ENCODE data around the gene HS3ST6. TPM values are rescaled to one million over a fixed set of nuclear protein-coding genes. Genes with fewer than 3 reads are reported as not detected.

Gene HS3ST6
- total RNA-seq, 1 experiment from 2014 or later = not detected

DNA sequence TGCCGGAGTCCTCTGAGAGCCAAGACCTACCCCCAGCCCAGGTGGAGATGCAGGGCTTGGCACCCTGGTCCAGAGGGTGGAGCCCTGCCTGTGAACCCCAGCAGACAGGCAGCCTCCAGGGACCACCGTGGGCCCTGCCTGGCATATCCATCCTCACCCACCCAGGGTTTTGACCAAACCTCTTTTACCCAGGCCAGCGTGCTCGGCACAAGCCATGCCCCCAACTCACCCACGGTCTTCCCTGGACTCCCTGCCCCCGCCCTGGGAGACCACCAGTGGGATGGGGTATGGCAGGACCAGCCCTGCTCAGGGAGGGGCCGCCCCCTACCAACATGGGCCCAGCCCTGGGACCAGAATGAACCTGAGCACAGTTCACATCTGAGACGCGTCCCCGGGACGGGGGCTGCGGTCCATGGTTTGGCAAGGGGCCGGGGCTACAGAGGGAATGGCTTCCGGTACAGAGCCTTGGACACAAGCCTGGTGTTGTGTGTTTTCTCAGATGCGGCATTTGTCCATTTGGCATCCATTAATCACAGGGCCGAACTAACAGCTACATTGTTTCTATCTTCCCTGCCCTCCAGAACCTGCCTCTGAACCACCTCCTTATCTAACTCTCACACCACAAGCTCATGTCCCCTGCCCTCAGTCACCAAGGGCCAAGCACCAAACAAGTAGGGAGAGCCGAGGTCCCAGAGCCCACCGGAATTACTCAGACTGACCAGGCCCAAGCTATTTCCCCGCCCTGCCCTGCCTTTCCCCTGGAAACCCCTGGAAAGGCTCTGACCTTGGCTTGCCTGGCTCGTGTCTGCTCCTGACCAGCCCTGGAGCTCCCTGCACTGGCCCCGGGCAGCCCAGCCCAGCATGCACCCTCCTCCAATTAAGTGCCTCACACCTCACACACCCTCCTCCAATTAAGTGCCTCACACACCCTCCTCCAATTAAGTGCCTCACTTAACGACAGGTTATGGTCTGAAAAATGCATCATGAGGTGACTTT lies 14.1 kb downstream of the HS3ST6 start:
- H3K4me2 ChIP-seq (ENCODE audit: low read length) = no peak overlapping the region
- H3K4me3 ChIP-seq (ENCODE audit: low read length) = no peak overlapping the region
- no peaks in the 10 kb centered on the region for H3K79me2 ChIP-seq (ENCODE audit: low read length)
- peaks cover 10% of the 10 kb centered on the region; the same call in 1 of the 2 replicates for H3K4me1 ChIP-seq (ENCODE audit: insufficient read depth, low read length)
- no peaks in the 10 kb centered on the region for H3K27me3 ChIP-seq (ENCODE audit: low read length)
- ATAC-seq (no peak), DNase-seq (no peak)
- no peaks in the 10 kb centered on the region for H3F3A ChIP-seq (ENCODE audit: low read length, unreplicated experiment)
- no peaks in the 10 kb centered on the region for H3K9me2 ChIP-seq (replicated peaks; ENCODE audit: low read length)
- no peak for TF ChIP-seq EZH2 (IDR thresholded peaks at IDR 0.05; ENCODE audit: low read length, unreplicated experiment)
- TF ChIP-seq, protein P1, sequence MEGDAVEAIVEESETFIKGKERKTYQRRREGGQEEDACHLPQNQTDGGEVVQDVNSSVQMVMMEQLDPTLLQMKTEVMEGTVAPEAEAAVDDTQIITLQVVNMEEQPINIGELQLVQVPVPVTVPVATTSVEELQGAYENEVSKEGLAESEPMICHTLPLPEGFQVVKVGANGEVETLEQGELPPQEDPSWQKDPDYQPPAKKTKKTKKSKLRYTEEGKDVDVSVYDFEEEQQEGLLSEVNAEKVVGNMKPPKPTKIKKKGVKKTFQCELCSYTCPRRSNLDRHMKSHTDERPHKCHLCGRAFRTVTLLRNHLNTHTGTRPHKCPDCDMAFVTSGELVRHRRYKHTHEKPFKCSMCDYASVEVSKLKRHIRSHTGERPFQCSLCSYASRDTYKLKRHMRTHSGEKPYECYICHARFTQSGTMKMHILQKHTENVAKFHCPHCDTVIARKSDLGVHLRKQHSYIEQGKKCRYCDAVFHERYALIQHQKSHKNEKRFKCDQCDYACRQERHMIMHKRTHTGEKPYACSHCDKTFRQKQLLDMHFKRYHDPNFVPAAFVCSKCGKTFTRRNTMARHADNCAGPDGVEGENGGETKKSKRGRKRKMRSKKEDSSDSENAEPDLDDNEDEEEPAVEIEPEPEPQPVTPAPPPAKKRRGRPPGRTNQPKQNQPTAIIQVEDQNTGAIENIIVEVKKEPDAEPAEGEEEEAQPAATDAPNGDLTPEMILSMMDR (conservative IDR thresholded peaks at IDR 0.05; ENCODE audit: low read depth, low read length) = no peak
- no peak for TF ChIP-seq EZH2phosphoT487 (IDR thresholded peaks at IDR 0.05; ENCODE audit: borderline replicate concordance, low read length)
- intact Hi-C loops (cut with micrococcal nuclease) = no loop called here
- H3K9ac ChIP-seq (ENCODE audit: low read length) = no peak overlapping the region
- no peaks in the 10 kb centered on the region for H4K20me1 ChIP-seq (ENCODE audit: low read length)
- no TSS peak for BruUV-seq (replicated peaks)
- CTCF ChIA-PET = no interaction called here
- H3K36me3 ChIP-seq (ENCODE audit: low read depth, low read length) = no peaks in the 10 kb centered on the region
- no peak overlapping the region for H2AFZ ChIP-seq (ENCODE audit: low read length)
- no peak overlapping the region for H3K27ac ChIP-seq (ENCODE audit: low read length)
- POLR2A ChIA-PET (ENCODE audit: unreplicated experiment) = no interaction called here
- no peaks in the 10 kb centered on the region for H3K9me3 ChIP-seq (ENCODE audit: low read length)

DNA sequence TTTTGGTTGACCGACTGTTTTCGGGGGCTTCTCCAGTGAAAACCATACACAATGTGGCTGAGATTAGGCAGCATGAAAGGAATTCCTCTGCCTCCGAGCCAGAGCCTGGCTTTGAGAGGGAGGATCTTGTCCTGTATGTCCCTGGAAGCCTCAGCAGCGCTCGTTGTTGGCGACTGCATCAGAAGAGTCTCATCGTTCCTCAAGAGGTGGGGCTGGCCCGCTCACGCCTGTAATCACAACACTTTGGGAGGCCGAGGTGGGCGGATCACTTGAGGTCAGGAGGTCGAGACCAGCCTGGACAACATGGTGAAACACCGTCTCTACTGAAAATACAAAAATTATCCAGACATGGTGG lies 15.0 kb downstream of the HS3ST6 start:
- H3K27ac ChIP-seq (ENCODE audit: low read length) = no peak overlapping the region
- no peaks in the 10 kb centered on the region for H3K9me2 ChIP-seq (replicated peaks; ENCODE audit: low read length)
- TF ChIP-seq EZH2phosphoT487 (IDR thresholded peaks at IDR 0.05; ENCODE audit: borderline replicate concordance, low read length) = no peak
- TF ChIP-seq, protein P1 (conservative IDR thresholded peaks at IDR 0.05; ENCODE audit: low read depth, low read length) = no peak
- no peak for TF ChIP-seq EZH2 (IDR thresholded peaks at IDR 0.05; ENCODE audit: low read length, unreplicated experiment)
- H3K9ac ChIP-seq (ENCODE audit: low read length) = no peak overlapping the region
- BruUV-seq (replicated peaks) = no TSS peak
- peaks cover 10% of the 10 kb centered on the region; the same call in 1 of the 2 replicates for H3K4me1 ChIP-seq (ENCODE audit: insufficient read depth, low read length)
- ChIA-PET POLR2A (ENCODE audit: unreplicated experiment) (no interaction called here), CTCF (no interaction called here)
- intact Hi-C loops (cut with micrococcal nuclease) = no loop called here
- no peaks in the 10 kb centered on the region for H4K20me1 ChIP-seq (ENCODE audit: low read length)
- H3K36me3 ChIP-seq (ENCODE audit: low read depth, low read length) = no peaks in the 10 kb centered on the region
- H3K27me3 ChIP-seq (ENCODE audit: low read length) = no peaks in the 10 kb centered on the region
- H2AFZ ChIP-seq (ENCODE audit: low read length) = no peak overlapping the region
- H3K4me3 ChIP-seq (ENCODE audit: low read length) = no peak overlapping the region
- H3F3A ChIP-seq (ENCODE audit: low read length, unreplicated experiment) = no peaks in the 10 kb centered on the region
- no peak overlapping the region for H3K4me2 ChIP-seq (ENCODE audit: low read length)
- no peaks in the 10 kb centered on the region for H3K9me3 ChIP-seq (ENCODE audit: low read length)
- DNase-seq (no peak), ATAC-seq (no peak)
- no peaks in the 10 kb centered on the region for H3K79me2 ChIP-seq (ENCODE audit: low read length)
